ENCODE measurements around the gene CSTPP1. TPM values are rescaled to one million over a fixed set of nuclear protein-coding genes. Genes with fewer than 3 reads are reported as not detected.

CSTPP1 gene
- total RNA-seq, 6 experiments from 2014 or later: 3.3 to 7.5 (median 4.6) TPM

- WGBS (ENCODE audit: insufficient coverage, low coverage, low lambda C conversion rate, missing lambda C conversion rate): 77% methylated on average over 2 of the region's 2 CpGs
- Histone ChIP-seq H3K27me3 (no peaks in the 10 kb centered on the region), H3K9me3 (no peaks in the 10 kb centered on the region), H3K27ac (no peak overlapping the region), H3K36me3 (no peaks in the 10 kb centered on the region), H3K4me1 (no peaks in the 10 kb centered on the region), H3K4me3 (no peak overlapping the region)
- TF ChIP-seq POLR2A (IDR thresholded peaks at IDR 0.05): no peak
- TF ChIP-seq, protein P1, sequence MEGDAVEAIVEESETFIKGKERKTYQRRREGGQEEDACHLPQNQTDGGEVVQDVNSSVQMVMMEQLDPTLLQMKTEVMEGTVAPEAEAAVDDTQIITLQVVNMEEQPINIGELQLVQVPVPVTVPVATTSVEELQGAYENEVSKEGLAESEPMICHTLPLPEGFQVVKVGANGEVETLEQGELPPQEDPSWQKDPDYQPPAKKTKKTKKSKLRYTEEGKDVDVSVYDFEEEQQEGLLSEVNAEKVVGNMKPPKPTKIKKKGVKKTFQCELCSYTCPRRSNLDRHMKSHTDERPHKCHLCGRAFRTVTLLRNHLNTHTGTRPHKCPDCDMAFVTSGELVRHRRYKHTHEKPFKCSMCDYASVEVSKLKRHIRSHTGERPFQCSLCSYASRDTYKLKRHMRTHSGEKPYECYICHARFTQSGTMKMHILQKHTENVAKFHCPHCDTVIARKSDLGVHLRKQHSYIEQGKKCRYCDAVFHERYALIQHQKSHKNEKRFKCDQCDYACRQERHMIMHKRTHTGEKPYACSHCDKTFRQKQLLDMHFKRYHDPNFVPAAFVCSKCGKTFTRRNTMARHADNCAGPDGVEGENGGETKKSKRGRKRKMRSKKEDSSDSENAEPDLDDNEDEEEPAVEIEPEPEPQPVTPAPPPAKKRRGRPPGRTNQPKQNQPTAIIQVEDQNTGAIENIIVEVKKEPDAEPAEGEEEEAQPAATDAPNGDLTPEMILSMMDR (IDR thresholded peaks at IDR 0.05): no peak
- peak; percentile 33 to 72 (median 56) for ATAC-seq
- intact Hi-C loops (cut with DNase I): no loop called here
- no peak for DNase-seq
Measured at GRCh38 chr11:46972343-46972742, 35.8 kb downstream of the CSTPP1 start.

- DNase-seq: no peak
- no peak overlapping the region for H3K27ac ChIP-seq
- 96% methylated on average over 2 of the region's 2 CpGs for WGBS (ENCODE audit: insufficient coverage, low coverage, low lambda C conversion rate, missing lambda C conversion rate)
- no peak for ATAC-seq
- H3K4me1 ChIP-seq: peaks cover 0 to 2% (median 0%) of the 10 kb centered on the region in 4 donors
- intact Hi-C loops (cut with DNase I): no loop called here
- no peaks in the 10 kb centered on the region for H3K36me3 ChIP-seq
- no peaks in the 10 kb centered on the region for H3K27me3 ChIP-seq
- no peak overlapping the region for H3K4me3 ChIP-seq
- TF ChIP-seq, protein P1 (IDR thresholded peaks at IDR 0.05): no peak
- no peak for TF ChIP-seq POLR2A (IDR thresholded peaks at IDR 0.05)
- no peaks in the 10 kb centered on the region for H3K9me3 ChIP-seq
Measured at GRCh38 chr11:46972821-46973220, 36.3 kb downstream of the CSTPP1 start.

DNA sequence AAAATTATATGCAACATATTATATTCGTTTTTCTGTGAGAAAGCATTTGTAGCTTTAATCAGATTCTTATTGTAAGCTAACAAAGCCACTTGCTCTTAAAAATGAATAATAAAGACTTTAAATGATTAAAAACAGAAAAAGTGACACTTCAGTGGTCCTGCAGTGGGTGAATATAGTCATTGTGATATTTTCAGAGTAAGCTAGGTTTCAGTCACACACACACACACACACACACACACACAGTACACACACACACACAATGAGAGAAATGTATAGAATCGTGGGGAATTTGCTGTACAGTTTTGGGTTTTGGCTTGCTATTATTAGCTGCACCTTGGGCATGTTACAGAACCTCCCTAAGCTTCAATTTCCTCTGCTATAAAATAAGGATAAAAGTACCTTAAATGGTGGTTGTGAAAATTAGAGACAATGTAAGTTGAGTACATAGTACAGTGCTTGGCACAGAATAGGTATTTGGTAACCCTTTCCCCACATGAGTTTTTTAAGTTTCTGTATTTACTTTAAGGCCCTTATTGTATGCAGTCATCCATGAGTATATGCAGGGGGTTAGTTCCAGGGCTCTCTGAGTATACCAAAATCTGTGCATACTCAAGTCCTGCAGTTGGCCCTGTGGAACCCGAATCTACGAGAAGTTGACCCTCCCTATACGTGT is 39.8 kb downstream of the CSTPP1 start:
- DNase-seq (no peak), ATAC-seq (no peak)
- intact Hi-C loops (cut with DNase I): no loop called here
- Histone ChIP-seq H3K27me3 (no peaks in the 10 kb centered on the region), H3K4me3 (no peak overlapping the region), H3K27ac (no peak overlapping the region), H3K36me3 (no peaks in the 10 kb centered on the region), H3K4me1 (peaks cover 0 to 6% (median 0%) of the 10 kb centered on the region in 4 donors), H3K9me3 (no peaks in the 10 kb centered on the region)
- 76% methylated on average over 4 of the region's 5 CpGs for WGBS (ENCODE audit: insufficient coverage, low coverage, low lambda C conversion rate, missing lambda C conversion rate)
- TF ChIP-seq POLR2A (IDR thresholded peaks at IDR 0.05): no peak
- TF ChIP-seq, protein P1 (IDR thresholded peaks at IDR 0.05): no peak

- Histone ChIP-seq H3K4me3 (no peak overlapping the region), H3K36me3 (no peaks in the 10 kb centered on the region), H3K27ac (no peak overlapping the region), H3K4me1 (peaks cover 0 to 6% (median 0%) of the 10 kb centered on the region in 4 donors), H3K9me3 (no peaks in the 10 kb centered on the region), H3K27me3 (no peaks in the 10 kb centered on the region)
- DNase-seq: no peak
- intact Hi-C loops (cut with DNase I): no loop called here
- TF ChIP-seq, protein P1 (IDR thresholded peaks at IDR 0.05): no peak
- TF ChIP-seq POLR2A (IDR thresholded peaks at IDR 0.05): no peak
- 82% methylated on average over 7 of the region's 7 CpGs for WGBS (ENCODE audit: insufficient coverage, low coverage, low lambda C conversion rate, missing lambda C conversion rate)
- no peak for ATAC-seq
Measured at GRCh38 chr11:46977038-46977813, 40.7 kb downstream of the CSTPP1 start.

Data from right lobe of liver (tissue), 6 donors.